CD14-positive monocyte (primary cell): Measurements from ENCODE around the gene HESX1. TPM values are rescaled to one million over a fixed set of nuclear protein-coding genes. Genes with fewer than 3 reads are reported as not detected.

ENCODE experiments used
- DNase-seq, 3 donors: peaks; one replicate each; pipeline ENCODE4 v3.0.0-alpha.2; 2011 to 2022
- H2AFZ ChIP-seq: 2 replicates; pipeline ENCODE4 v1.6.0; 2012; ENCODE audit warnings: mild to moderate bottlenecking, low read depth, low read length, inconsistent platforms; ENCODE audit not compliant: insufficient read depth, poor library complexity, severe bottlenecking
- H3K27ac ChIP-seq, 2 donors: 1 replicate in 1 of 2; 2 replicates in 1 of 2; pipeline ENCODE4 v1.5.1; 2012 to 2013; ENCODE audit warnings: low read length in 2 of 2, control low read depth in 1 of 2, inconsistent platforms in 1 of 2, low read depth in 1 of 2, mild to moderate bottlenecking in 1 of 2
- H3K27me3 ChIP-seq, 2 donors: one replicate each; pipeline versions ENCODE4 v1.6.0 to v1.6.1; 2011 to 2013; ENCODE audit warnings: low read length in 2 of 2; ENCODE audit not compliant: control insufficient read depth in 2 of 2, insufficient read depth in 2 of 2
- H3K36me3 ChIP-seq, 2 donors: replicated peaks in 1 of 2; 1 replicate in 1 of 2; 2 replicates in 1 of 2; pipeline versions ENCODE4 v1.5.1 to v1.6.1; 2012 to 2013; ENCODE audit warnings: low read length in 2 of 2, control low read depth in 1 of 2, inconsistent platforms in 1 of 2, mild to moderate bottlenecking in 1 of 2; ENCODE audit not compliant: insufficient read depth in 2 of 2, control insufficient read depth in 1 of 2
- H3K4me1 ChIP-seq, 2 donors: 1 replicate in 1 of 2; 2 replicates in 1 of 2; pipeline versions ENCODE4 v1.5.1 to v1.6.1; 2012 to 2013; ENCODE audit warnings: low read length in 2 of 2, control low read depth in 1 of 2, inconsistent platforms in 1 of 2, mild to moderate bottlenecking in 1 of 2, moderate library complexity in 1 of 2; ENCODE audit not compliant: insufficient read depth in 2 of 2, control insufficient read depth in 1 of 2
- H3K4me2 ChIP-seq: replicated peaks from 2 replicates; pipeline ENCODE3; 2012; ENCODE audit warnings: low read length, moderate library complexity, mild to moderate bottlenecking; ENCODE audit not compliant: poor library complexity, severe bottlenecking; ENCODE audit errors: extremely low read depth
- H3K4me3 ChIP-seq, 3 experiments: fragments of 200-600 bp in 1 of 3; sonication (generic) in 1 of 3; replicated peaks in 1 of 3; 1 replicate in 2 of 3; 2 replicates in 1 of 3; pipeline ENCODE4 v1.5.1; 2011 to 2013; ENCODE audit warnings: low read length in 3 of 3, mild to moderate bottlenecking in 3 of 3, control low read depth in 2 of 3, low read depth in 2 of 3, inconsistent platforms in 1 of 3, moderate library complexity in 1 of 3
- H3K79me2 ChIP-seq: 2 replicates; pipeline ENCODE4 v1.6.0; 2012; ENCODE audit warnings: mild to moderate bottlenecking, control low read depth, inconsistent platforms, low read length, moderate library complexity; ENCODE audit not compliant: insufficient read depth
- H3K9ac ChIP-seq: 2 replicates; pipeline ENCODE4 v1.6.0; 2017; ENCODE audit warnings: low read length, mild to moderate bottlenecking; ENCODE audit not compliant: insufficient read depth, poor library complexity, severe bottlenecking
- H3K9me3 ChIP-seq, 2 donors: replicated peaks in 1 of 2; 1 replicate in 1 of 2; 2 replicates in 1 of 2; pipeline versions ENCODE4 v1.5.1 to v1.6.1; 2012 to 2013; ENCODE audit warnings: low read length in 2 of 2, control low read depth in 1 of 2; ENCODE audit not compliant: control insufficient read depth in 1 of 2, insufficient read depth in 1 of 2
- H4K20me1 ChIP-seq: 2 replicates; pipeline ENCODE4 v1.6.0; 2012; ENCODE audit warnings: mild to moderate bottlenecking, low read length, control low read depth, moderate library complexity; ENCODE audit not compliant: insufficient read depth
- H3K27ac Mint-ChIP-seq, 7 donors: one replicate each; pipeline ENCODE4 v1.8.0; 2020; ENCODE audit warnings: mild to moderate bottlenecking in 7 of 7, mixed read lengths in 7 of 7, moderate library complexity in 6 of 7, inconsistent platforms in 2 of 7
- H3K27me3 Mint-ChIP-seq, 3 donors: one replicate each; pipeline ENCODE4 v1.8.0; 2021 to 2022; ENCODE audit warnings: low read depth in 3 of 3, mild to moderate bottlenecking in 3 of 3, mixed read lengths in 3 of 3, moderate library complexity in 3 of 3, inconsistent platforms in 1 of 3
- H3K36me3 Mint-ChIP-seq, 2 donors: one replicate each; pipeline ENCODE4 v1.8.0; 2020; ENCODE audit warnings: mixed read lengths in 2 of 2, inconsistent platforms in 1 of 2, mild to moderate bottlenecking in 1 of 2
- H3K4me1 Mint-ChIP-seq: one replicate; pipeline ENCODE4 v1.8.0; 2020; ENCODE audit warnings: mild to moderate bottlenecking, mixed read lengths
- H3K4me3 Mint-ChIP-seq, 2 donors: one replicate each; pipeline ENCODE4 v1.8.0; 2020; ENCODE audit warnings: mild to moderate bottlenecking in 2 of 2, mixed read lengths in 2 of 2, moderate library complexity in 1 of 2
- H3K9me3 Mint-ChIP-seq, 7 donors: one replicate each; pipeline ENCODE4 v1.8.0; 2020 to 2022; ENCODE audit warnings: mixed read lengths in 7 of 7, mild to moderate bottlenecking in 6 of 7, moderate library complexity in 6 of 7, inconsistent platforms in 2 of 7
- WGBS: methylation state at CpG from one replicate; pipeline ENCODE4 v1.1.5; 2013; ENCODE audit warnings: missing lambda C conversion rate; ENCODE audit not compliant: insufficient coverage; 5-methylcytosine and 5-hydroxymethylcytosine counted together
- intact Hi-C, 2 donors: fragments of 100-400 bp; cut with micrococcal nuclease; formaldehyde crosslinking; loops; one replicate each; pipeline versions ENCODE4 v1.15.0 to v1.15.1; 2023
- polyA plus RNA-seq, 3 donors: library from polyadenylated mRNA; depleted of rRNA in 1 of 3; unstranded in 2 of 3; stranded (reverse) in 1 of 3; fragments of 300-500 nt in 2 of 3; fragments of >200 nt in 1 of 3; fragmentation: Illumina TruSeq in 2 of 3; gene quantifications; 1 replicate in 2 of 3; 2 replicates in 1 of 3; pipeline ENCODE4 v1.2.3, GENCODE V29; 2012 to 2021
- TF ChIP-seq, protein P1 (sequence below): fragments of 200-600 bp; IDR thresholded peaks from one replicate; pipeline ENCODE4 v1.8.0; 2022; ENCODE audit warnings: antibody characterized with exemption, mild to moderate bottlenecking

The HESX1 gene
- polyA plus RNA-seq, 3 donors: 0.22 to 0.83 (median 0.46) TPM

DNA sequence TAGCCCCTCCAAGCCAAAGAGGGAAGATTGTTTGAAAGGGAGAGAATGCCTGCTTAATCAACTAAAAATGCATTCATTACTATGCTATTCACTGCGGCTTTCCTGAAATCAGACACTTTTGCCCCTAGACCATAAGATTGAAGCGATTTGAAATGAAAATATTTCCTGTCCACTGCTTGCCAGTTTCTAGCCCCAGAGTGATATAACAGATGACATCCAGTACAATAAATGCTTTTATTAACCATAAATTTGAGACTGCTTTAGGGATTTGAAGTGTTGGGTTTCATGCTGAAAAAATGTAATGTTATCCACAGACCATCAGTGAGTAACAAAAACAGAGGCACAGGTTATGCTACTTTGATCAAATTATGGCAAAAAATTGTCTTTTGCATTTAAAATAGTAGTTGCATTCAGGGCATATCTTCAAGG, 48.7 kb downstream of the HESX1 start:
- Mint-ChIP-seq H3K4me1 (peaks cover 2% of the 10 kb centered on the region), H3K9me3 (no peaks in the 10 kb centered on the region), H3K36me3 (no peaks in the 10 kb centered on the region), H3K4me3 (no peak overlapping the region), H3K27me3 (peaks cover 22 to 41% (median 27%) of the 10 kb centered on the region in 3 donors), H3K27ac (no peak overlapping the region)
- no CpG with 5 or more reads among the region's 2 CpGs for whole genome bisulfite sequencing
- H2AFZ ChIP-seq: no peak overlapping the region
- H3K36me3 ChIP-seq: no peaks in the 10 kb centered on the region
- TF ChIP-seq, protein P1, sequence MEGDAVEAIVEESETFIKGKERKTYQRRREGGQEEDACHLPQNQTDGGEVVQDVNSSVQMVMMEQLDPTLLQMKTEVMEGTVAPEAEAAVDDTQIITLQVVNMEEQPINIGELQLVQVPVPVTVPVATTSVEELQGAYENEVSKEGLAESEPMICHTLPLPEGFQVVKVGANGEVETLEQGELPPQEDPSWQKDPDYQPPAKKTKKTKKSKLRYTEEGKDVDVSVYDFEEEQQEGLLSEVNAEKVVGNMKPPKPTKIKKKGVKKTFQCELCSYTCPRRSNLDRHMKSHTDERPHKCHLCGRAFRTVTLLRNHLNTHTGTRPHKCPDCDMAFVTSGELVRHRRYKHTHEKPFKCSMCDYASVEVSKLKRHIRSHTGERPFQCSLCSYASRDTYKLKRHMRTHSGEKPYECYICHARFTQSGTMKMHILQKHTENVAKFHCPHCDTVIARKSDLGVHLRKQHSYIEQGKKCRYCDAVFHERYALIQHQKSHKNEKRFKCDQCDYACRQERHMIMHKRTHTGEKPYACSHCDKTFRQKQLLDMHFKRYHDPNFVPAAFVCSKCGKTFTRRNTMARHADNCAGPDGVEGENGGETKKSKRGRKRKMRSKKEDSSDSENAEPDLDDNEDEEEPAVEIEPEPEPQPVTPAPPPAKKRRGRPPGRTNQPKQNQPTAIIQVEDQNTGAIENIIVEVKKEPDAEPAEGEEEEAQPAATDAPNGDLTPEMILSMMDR: no peak
- H3K9me3 ChIP-seq: no peaks in the 10 kb centered on the region
- no peaks in the 10 kb centered on the region for H4K20me1 ChIP-seq
- DNase-seq: no peak
- no peak overlapping the region for H3K27ac ChIP-seq
- no peak overlapping the region for H3K4me2 ChIP-seq
- no peak overlapping the region for H3K9ac ChIP-seq
- H3K4me1 ChIP-seq: no peaks in the 10 kb centered on the region
- intact Hi-C loops: no loop called here
- peaks cover 6 to 30% of the 10 kb centered on the region in 2 donors for H3K27me3 ChIP-seq
- H3K79me2 ChIP-seq: no peaks in the 10 kb centered on the region
- H3K4me3 ChIP-seq: no peak overlapping the region

DNA sequence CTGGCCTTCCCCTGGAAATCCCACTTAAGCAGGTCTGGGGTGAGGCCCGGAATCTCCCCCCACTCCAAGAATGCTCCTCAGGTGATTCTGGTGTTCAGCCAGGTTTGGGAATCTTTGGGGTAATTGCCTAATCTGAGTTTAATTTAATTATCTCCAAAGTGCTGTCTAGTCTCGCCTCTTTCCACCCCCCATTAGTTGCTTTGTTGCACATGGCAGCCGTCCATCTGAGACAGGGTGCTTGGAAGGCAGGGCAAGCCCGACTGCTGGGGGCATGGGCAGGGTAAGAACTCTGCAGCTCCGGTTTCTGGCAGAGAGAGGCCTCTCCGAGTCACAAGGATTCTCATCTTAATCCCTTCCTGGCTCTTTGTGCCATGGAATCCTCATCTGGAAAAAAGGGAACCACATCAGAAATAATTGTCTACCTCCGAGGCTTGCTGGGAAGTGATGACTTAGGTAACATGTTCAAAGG, 49.6 kb downstream of the HESX1 start:
- Mint-ChIP-seq H3K9me3 (no peaks in the 10 kb centered on the region), H3K4me1 (no peaks in the 10 kb centered on the region), H3K36me3 (no peaks in the 10 kb centered on the region), H3K27ac (no peak overlapping the region), H3K4me3 (peak overlapping the region in 1 of 2 donors; percentile 36), H3K27me3 (peaks cover 19 to 33% (median 22%) of the 10 kb centered on the region in 3 donors)
- Histone ChIP-seq H3K27me3 (peaks cover 3 to 26% of the 10 kb centered on the region in 2 donors), H3K27ac (no peak overlapping the region), H3K9ac (no peak overlapping the region), H3K4me2 (no peak overlapping the region), H3K79me2 (no peaks in the 10 kb centered on the region), H4K20me1 (no peaks in the 10 kb centered on the region), H3K4me1 (no peaks in the 10 kb centered on the region), H3K36me3 (no peaks in the 10 kb centered on the region), H3K9me3 (no peaks in the 10 kb centered on the region), H3K4me3 (no peak overlapping the region), H2AFZ (no peak overlapping the region)
- DNase-seq: no peak
- WGBS: no CpG with 5 or more reads among the region's 7 CpGs
- intact Hi-C loops: no loop called here
- TF ChIP-seq, protein P1: no peak

Other genes starting within 250 kb of the HESX1 start
- gene SPATA12, start 139.3 kb downstream of the HESX1 start, polyA plus RNA-seq: under 1 TPM; 0.07 to 0.16 (median 0.10) TPM
- gene IL17RD, start 34.6 kb downstream of the HESX1 start, polyA plus RNA-seq: not detected
- 10 to 100 TPM; 13.9 to 42.1 (median 35.5) TPM for gene APPL1, start 27.8 kb upstream of the HESX1 start, polyA plus RNA-seq
- not detected for gene ASB14, start 92.7 kb upstream of the HESX1 start, polyA plus RNA-seq